Effector memory CD8-positive, alpha-beta T cell (primary cell): ENCODE data around the gene EPB41L4B.

Experiments
- ATAC-seq: fragments of 150-1000 bp; cut with Tn5 transposase; replicated peaks from 2 replicates; pipeline ENCODE4 v1.10.0; 2021; ENCODE audit warnings: mild to moderate bottlenecking, moderate library complexity
- DNase-seq, 3 experiments: peaks; one replicate each; pipeline ENCODE4 v3.0.0; 2021
- H3K27ac Mint-ChIP-seq, 2 donors: one replicate each; pipeline ENCODE4 v1.8.0; 2022; ENCODE audit warnings: mild to moderate bottlenecking in 2 of 2, mixed read lengths in 2 of 2, moderate library complexity in 2 of 2
- H3K27me3 Mint-ChIP-seq, 2 donors: one replicate each; pipeline ENCODE4 v1.8.0; 2022; ENCODE audit warnings: mixed read lengths in 2 of 2
- H3K36me3 Mint-ChIP-seq: one replicate; pipeline ENCODE4 v1.8.0; 2022; ENCODE audit warnings: mild to moderate bottlenecking, moderate library complexity, mixed read lengths; ENCODE audit not compliant: insufficient read depth
- H3K4me1 Mint-ChIP-seq, 2 donors: one replicate each; pipeline ENCODE4 v1.8.0; 2022; ENCODE audit warnings: low read depth in 2 of 2, mixed read lengths in 2 of 2
- H3K4me3 Mint-ChIP-seq, 2 donors: one replicate each; pipeline ENCODE4 v1.8.0; 2022; ENCODE audit warnings: mild to moderate bottlenecking in 2 of 2, mixed read lengths in 2 of 2, moderate library complexity in 2 of 2
- H3K9me3 Mint-ChIP-seq, 2 donors: one replicate each; pipeline ENCODE4 v1.8.0; 2022; ENCODE audit warnings: mixed read lengths in 2 of 2

The EPB41L4B gene

GRCh38 chr9:109156708-109157107 lies 164.2 kb downstream of the EPB41L4B start:
- Mint-ChIP-seq H3K36me3 (no peaks in the 10 kb centered on the region), H3K27ac (no peak overlapping the region), H3K27me3 (peaks cover 16 to 35% of the 10 kb centered on the region in 2 donors), H3K9me3 (peaks cover 2 to 9% of the 10 kb centered on the region in 2 donors), H3K4me3 (no peak overlapping the region), H3K4me1 (no peaks in the 10 kb centered on the region)
- ATAC-seq (no peak), DNase-seq (no peak)

- Mint-ChIP-seq H3K27me3 (peaks cover 9 to 12% of the 10 kb centered on the region in 2 donors), H3K4me3 (no peak overlapping the region), H3K27ac (no peak overlapping the region), H3K36me3 (no peaks in the 10 kb centered on the region), H3K9me3 (peaks cover 2 to 9% of the 10 kb centered on the region in 2 donors), H3K4me1 (no peaks in the 10 kb centered on the region)
- DNase-seq (no peak), ATAC-seq (no peak)
These were observed 169.8 kb downstream of the EPB41L4B start for GRCh38 chr9:109150925-109151545.

- Mint-ChIP-seq H3K27me3 (peaks cover 15 to 16% of the 10 kb centered on the region in 2 donors), H3K27ac (no peak overlapping the region), H3K36me3 (no peaks in the 10 kb centered on the region), H3K4me3 (no peak overlapping the region), H3K9me3 (peaks cover 2 to 9% of the 10 kb centered on the region in 2 donors), H3K4me1 (no peaks in the 10 kb centered on the region)
- DNase-seq (no peak), ATAC-seq (no peak)
These were observed 171.1 kb downstream of the EPB41L4B start for GRCh38 chr9:109149722-109150121.

DNA sequence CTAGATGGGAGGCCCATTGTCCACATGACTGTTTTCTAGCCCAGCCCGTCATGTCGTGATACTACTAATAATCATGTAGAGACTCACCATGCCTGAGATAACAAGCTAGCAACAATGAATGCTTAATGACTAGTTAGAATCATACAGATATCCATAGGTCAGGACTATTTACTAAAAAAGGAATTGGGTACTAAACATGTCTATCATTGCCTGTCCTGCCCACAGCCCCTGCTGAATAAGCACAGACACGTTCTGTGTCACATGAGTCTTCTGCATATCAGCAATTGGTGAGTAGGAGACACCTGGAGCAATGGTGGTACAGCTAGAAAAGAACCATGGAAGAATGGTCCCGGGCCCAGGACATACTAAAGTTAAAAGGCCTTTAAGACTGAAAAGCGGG lies 171.8 kb downstream of the EPB41L4B start:
- H3K36me3 Mint-ChIP-seq = no peaks in the 10 kb centered on the region
- no peak overlapping the region for H3K27ac Mint-ChIP-seq
- peaks cover 15 to 19% of the 10 kb centered on the region in 2 donors for H3K27me3 Mint-ChIP-seq
- H3K4me3 Mint-ChIP-seq = no peak overlapping the region
- H3K9me3 Mint-ChIP-seq = peaks cover 2 to 5% of the 10 kb centered on the region in 2 donors
- ATAC-seq (no peak), DNase-seq (no peak)
- H3K4me1 Mint-ChIP-seq = peaks cover 0 to 2% of the 10 kb centered on the region in 2 donors

- ATAC-seq (no peak), DNase-seq (no peak)
- no peak overlapping the region for H3K4me3 Mint-ChIP-seq
- H3K9me3 Mint-ChIP-seq = no peaks in the 10 kb centered on the region
- peaks cover 15 to 19% of the 10 kb centered on the region in 2 donors for H3K27me3 Mint-ChIP-seq
- H3K36me3 Mint-ChIP-seq = no peaks in the 10 kb centered on the region
- no peak overlapping the region for H3K27ac Mint-ChIP-seq
- peaks cover 0 to 5% of the 10 kb centered on the region in 2 donors for H3K4me1 Mint-ChIP-seq
These were observed 175.8 kb downstream of the EPB41L4B start for GRCh38 chr9:109145051-109145450.

- no peaks in the 10 kb centered on the region for H3K9me3 Mint-ChIP-seq
- H3K27me3 Mint-ChIP-seq = peaks cover 15 to 19% of the 10 kb centered on the region in 2 donors
- peak overlapping the region in 1 of 2 donors; percentile 73 for H3K27ac Mint-ChIP-seq
- DNase-seq (no peak), ATAC-seq (peak; percentile 65)
- H3K4me1 Mint-ChIP-seq = peaks cover 0 to 5% of the 10 kb centered on the region in 2 donors
- H3K4me3 Mint-ChIP-seq = no peak overlapping the region
- no peaks in the 10 kb centered on the region for H3K36me3 Mint-ChIP-seq
These were observed 176.8 kb downstream of the EPB41L4B start for GRCh38 chr9:109143881-109144562.

- Mint-ChIP-seq H3K27me3 (peaks cover 8 to 18% of the 10 kb centered on the region in 2 donors), H3K9me3 (no peaks in the 10 kb centered on the region), H3K36me3 (no peaks in the 10 kb centered on the region), H3K27ac (no peak overlapping the region), H3K4me3 (no peak overlapping the region), H3K4me1 (peaks cover 0 to 5% of the 10 kb centered on the region in 2 donors)
- no peak for DNase-seq
- ATAC-seq = no peak
These were observed 179.5 kb downstream of the EPB41L4B start for GRCh38 chr9:109141375-109141774.

- no peak for DNase-seq
- Mint-ChIP-seq H3K27me3 (peaks cover 0 to 13% of the 10 kb centered on the region in 2 donors), H3K4me3 (no peak overlapping the region), H3K9me3 (no peaks in the 10 kb centered on the region), H3K27ac (no peak overlapping the region), H3K4me1 (peaks cover 0 to 5% of the 10 kb centered on the region in 2 donors), H3K36me3 (no peaks in the 10 kb centered on the region)
- no peak for ATAC-seq
These were observed 181.0 kb downstream of the EPB41L4B start for GRCh38 chr9:109139851-109140250.

DNA sequence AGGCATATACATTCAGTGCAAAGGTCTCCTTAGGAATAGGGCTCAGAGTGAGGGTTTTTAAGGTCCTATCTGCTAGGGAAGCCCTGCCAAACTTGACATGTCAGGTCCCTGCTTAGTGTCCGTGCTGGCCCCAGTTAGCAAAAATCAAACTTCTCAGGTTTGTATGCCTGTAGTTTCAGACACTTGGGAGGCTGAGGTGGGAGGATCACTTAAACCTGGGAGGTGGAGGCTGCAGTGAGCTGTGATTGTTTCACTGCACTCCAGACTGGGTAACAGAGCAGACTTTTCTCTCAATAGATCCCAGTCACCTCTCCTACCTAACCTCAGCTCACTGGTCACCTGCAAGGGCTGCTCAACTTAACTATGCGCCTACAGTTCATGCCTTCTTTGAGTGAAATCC lies 182.4 kb downstream of the EPB41L4B start:
- DNase-seq = no peak
- Mint-ChIP-seq H3K36me3 (no peaks in the 10 kb centered on the region), H3K27ac (no peak overlapping the region), H3K4me3 (no peak overlapping the region), H3K9me3 (no peaks in the 10 kb centered on the region), H3K4me1 (no peaks in the 10 kb centered on the region), H3K27me3 (peaks cover 0 to 9% of the 10 kb centered on the region in 2 donors)
- ATAC-seq = no peak

GRCh38 chr9:109134167-109134578 lies 186.7 kb downstream of the EPB41L4B start:
- ATAC-seq (no peak), DNase-seq (no peak)
- no peaks in the 10 kb centered on the region for H3K4me1 Mint-ChIP-seq
- no peaks in the 10 kb centered on the region for H3K9me3 Mint-ChIP-seq
- no peak overlapping the region for H3K4me3 Mint-ChIP-seq
- no peak overlapping the region for H3K27ac Mint-ChIP-seq
- H3K36me3 Mint-ChIP-seq = no peaks in the 10 kb centered on the region
- H3K27me3 Mint-ChIP-seq = peaks cover 0 to 9% of the 10 kb centered on the region in 2 donors

GRCh38 chr9:109133533-109133932 lies 187.3 kb downstream of the EPB41L4B start:
- ATAC-seq = no peak

GRCh38 chr9:109132567-109133021 lies 188.3 kb downstream of the EPB41L4B start:
- Mint-ChIP-seq H3K4me3 (no peak overlapping the region), H3K27me3 (peaks cover 0 to under 1% of the 10 kb centered on the region in 2 donors), H3K4me1 (no peaks in the 10 kb centered on the region), H3K36me3 (no peaks in the 10 kb centered on the region), H3K27ac (no peak overlapping the region), H3K9me3 (no peaks in the 10 kb centered on the region)
- DNase-seq (no peak), ATAC-seq (no peak)

More at GRCh38 chr9:109133533-109133932, 187.3 kb downstream of the EPB41L4B start:
- H3K4me1 Mint-ChIP-seq = no peaks in the 10 kb centered on the region
- H3K27ac Mint-ChIP-seq = no peak overlapping the region
- no peak overlapping the region for H3K4me3 Mint-ChIP-seq
- H3K36me3 Mint-ChIP-seq = no peaks in the 10 kb centered on the region
- no peaks in the 10 kb centered on the region for H3K9me3 Mint-ChIP-seq
- DNase-seq = no peak
- H3K27me3 Mint-ChIP-seq = peaks cover 0 to 9% of the 10 kb centered on the region in 2 donors

GRCh38 chr9:109129470-109130197 lies 191.2 kb downstream of the EPB41L4B start:
- no peak for ATAC-seq
- Mint-ChIP-seq H3K27ac (no peak overlapping the region), H3K4me3 (no peak overlapping the region), H3K27me3 (peaks cover 0 to 8% of the 10 kb centered on the region in 2 donors), H3K36me3 (no peaks in the 10 kb centered on the region), H3K9me3 (no peaks in the 10 kb centered on the region), H3K4me1 (no peaks in the 10 kb centered on the region)
- no peak for DNase-seq
